Measurements from ENCODE around the gene IFNA8. TPM values are rescaled to one million over a fixed set of nuclear protein-coding genes. Genes with fewer than 3 reads are reported as not detected.
A peak's percentile ranks its signal among the peaks of the same experiment; 100 is the strongest.
"Not testable (repeated sequence)": the region's sequence is repeated elsewhere in the genome, so short reads cannot be mapped to it uniquely, and the experiment has no call there.

The IFNA8 gene
- total RNA-seq, 4 donors from 2014 or later: not detected

GRCh38 chr9:21432672-21433425, 23.9 kb downstream of the IFNA8 start:
- in situ Hi-C loops (cut with MboI; ENCODE audit: low sequenced_read_pairs in 4 of 4): no loop called here
- Histone ChIP-seq H3K27me3 (peaks cover 0 to 2% (median 0%) of the 10 kb centered on the region in 3 donors), H3K27ac (no peak overlapping the region), H3K36me3 (no peaks in the 10 kb centered on the region), H3K9me3 (no peaks in the 10 kb centered on the region), H3K4me1 (no peaks in the 10 kb centered on the region), H3K4me3 (no peak overlapping the region)
- intact Hi-C loops (cut with DNase I; ENCODE audit: low total_unique reads): no loop called here
- ATAC-seq: no peak
- TF ChIP-seq CTCF (IDR thresholded peaks at IDR 0.05 in 4 of 5, conservative IDR thresholded peaks at IDR 0.05 in 1 of 5): no peak
- TF ChIP-seq POLR2A (IDR thresholded peaks at IDR 0.05): no peak
- no peak for DNase-seq

DNA sequence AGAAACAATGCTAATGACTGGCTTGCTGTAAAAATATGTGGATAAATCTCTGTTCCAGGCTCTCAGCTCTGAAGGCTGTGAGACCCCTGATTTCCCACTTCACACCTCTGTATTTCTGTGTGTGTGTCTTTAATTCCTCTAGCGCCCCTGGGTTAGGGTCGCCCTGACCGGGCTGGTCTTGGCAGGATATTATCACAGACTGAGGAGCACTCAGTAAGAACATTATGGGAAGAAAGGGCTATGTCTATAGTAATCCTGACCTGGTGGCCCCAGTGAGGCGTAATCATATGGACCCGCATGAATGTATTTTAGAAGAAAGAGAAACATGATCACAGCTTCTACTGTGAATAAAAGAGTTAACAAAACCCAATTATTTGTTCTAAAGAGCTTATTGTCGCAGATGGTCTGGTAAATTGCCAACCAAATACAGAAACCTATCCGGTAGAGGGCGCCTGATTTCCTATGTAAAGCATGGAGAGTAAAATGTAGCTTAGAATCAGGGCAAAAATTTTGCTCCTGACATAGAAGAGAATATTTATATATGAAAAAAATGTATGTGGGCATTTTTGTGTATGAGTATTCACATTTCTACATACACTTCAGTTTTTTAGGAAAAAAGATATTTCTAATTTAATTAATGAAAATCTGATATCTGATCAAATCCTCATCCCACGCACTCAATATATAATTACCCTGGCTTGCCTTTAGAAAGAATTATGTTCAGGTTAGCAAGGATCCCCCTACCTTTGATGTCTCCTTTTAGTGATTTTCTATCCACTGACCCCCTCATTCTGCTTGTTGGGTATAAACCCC, 25.5 kb downstream of the IFNA8 start:
- Histone ChIP-seq H3K4me3 (no peak overlapping the region), H3K9me3 (no peaks in the 10 kb centered on the region), H3K36me3 (no peaks in the 10 kb centered on the region), H3K4me1 (no peaks in the 10 kb centered on the region), H3K27me3 (peaks cover 0 to 2% (median 0%) of the 10 kb centered on the region in 3 donors), H3K27ac (no peak overlapping the region)
- ATAC-seq: no peak
- intact Hi-C loops (cut with DNase I; ENCODE audit: low total_unique reads): no loop called here
- no peak for DNase-seq
- no peak for TF ChIP-seq POLR2A (IDR thresholded peaks at IDR 0.05)
- peak in 1 of 5 experiments; percentile 38 for TF ChIP-seq CTCF (IDR thresholded peaks at IDR 0.05 in 4 of 5, conservative IDR thresholded peaks at IDR 0.05 in 1 of 5)
- in situ Hi-C loops (cut with MboI; ENCODE audit: low sequenced_read_pairs in 4 of 4): no loop called here

- H3K4me3 ChIP-seq; H3K4me1 ChIP-seq; H3K27ac ChIP-seq; H3K9me3 ChIP-seq; intact Hi-C loops (cut with DNase I; ENCODE audit: low total_unique reads); DNase-seq; ATAC-seq; H3K36me3 ChIP-seq; in situ Hi-C loops (cut with MboI; ENCODE audit: low sequenced_read_pairs in 4 of 4); H3K27me3 ChIP-seq: not testable (repeated sequence)
Observed at GRCh38 chr9:21435015-21435383, 26.1 kb downstream of the IFNA8 start.

- H3K27ac ChIP-seq: no peak within 1 kb of the TSS
- H3K36me3 ChIP-seq: no peaks in the 10 kb centered on the region
- H3K27me3 ChIP-seq: peaks cover 0 to 2% (median 0%) of the 10 kb centered on the region in 3 donors
- H3K9me3 ChIP-seq: no peaks in the 10 kb centered on the region
- intact Hi-C loops (cut with DNase I; ENCODE audit: low total_unique reads) (no loop called here), in situ Hi-C loops (cut with MboI; ENCODE audit: low sequenced_read_pairs in 4 of 4) (no loop called here)
- H3K4me1 ChIP-seq: no peaks in the 10 kb centered on the region
- ATAC-seq (no peak), DNase-seq (no peak)
- H3K4me3 ChIP-seq: no peak within 1 kb of the TSS
- TF ChIP-seq POLR2A (IDR thresholded peaks at IDR 0.05): no peak
Observed at GRCh38 chr9:21440139-21440538, 31.2 kb downstream of the IFNA8 start, which contains the start of gene IFNA1. TSS of gene IFNA1 (plus strand) at chr9:21440439. CDS start at chr9:21440508, 69 bp downstream.

- ATAC-seq (no peak), DNase-seq (no peak)
- H3K4me1 ChIP-seq: no peaks in the 10 kb centered on the region
- no peak for TF ChIP-seq CTCF (IDR thresholded peaks at IDR 0.05 in 4 of 5, conservative IDR thresholded peaks at IDR 0.05 in 1 of 5)
- no peak for TF ChIP-seq POLR2A (IDR thresholded peaks at IDR 0.05)
- no peaks in the 10 kb centered on the region for H3K27me3 ChIP-seq
- H3K4me3 ChIP-seq: no peak overlapping the region
- H3K9me3 ChIP-seq: no peaks in the 10 kb centered on the region
- intact Hi-C loops (cut with DNase I; ENCODE audit: low total_unique reads): no loop called here
- no peak overlapping the region for H3K27ac ChIP-seq
- in situ Hi-C loops (cut with MboI; ENCODE audit: low sequenced_read_pairs in 4 of 4): no loop called here
- H3K36me3 ChIP-seq: no peaks in the 10 kb centered on the region
Observed at GRCh38 chr9:21443849-21444625, 35.1 kb downstream of the IFNA8 start.

GRCh38 chr9:21449312-21449711, 40.4 kb downstream of the IFNA8 start:
- ATAC-seq; H3K27me3 ChIP-seq; H3K27ac ChIP-seq; in situ Hi-C loops (cut with MboI; ENCODE audit: low sequenced_read_pairs in 4 of 4); intact Hi-C loops (cut with DNase I; ENCODE audit: low total_unique reads); H3K4me1 ChIP-seq; DNase-seq; H3K36me3 ChIP-seq; H3K9me3 ChIP-seq; H3K4me3 ChIP-seq: not testable (repeated sequence)

Measured in gastrocnemius medialis (tissue), 4 donors.